Measurements from ENCODE around the gene CNOT10.

CNOT10 gene

GRCh38 chr3:32684800-32685542, at the start of gene CNOT10:
TSS of gene CNOT10 (plus strand) at chr3:32685188. CDS start at chr3:32685461, 273 bp downstream.
- Histone ChIP-seq H3K36me3 (ENCODE audit: control insufficient read depth, insufficient read depth, low read length) (no peaks in the 10 kb centered on the region; the same call in 1 of the 2 replicates), H3K4me3 (replicated peaks; ENCODE audit: low read depth, low read length) (peak within 1 kb of the TSS; percentile 88), H3K27me3 (replicated peaks; ENCODE audit: control insufficient read depth, insufficient read depth, low read length) (no peaks in the 10 kb centered on the region)
- DNase-seq (ENCODE audit: extremely low read depth, insufficient read length) = peak; percentile 98
- no peak for TF ChIP-seq CTCF (IDR thresholded peaks at IDR 0.05; ENCODE audit: insufficient read depth, low read length, poor library complexity, severe bottlenecking)

GRCh38 chr3:32640939-32641338, 44.0 kb upstream of the CNOT10 start:
- Histone ChIP-seq H3K4me3 (replicated peaks; ENCODE audit: low read depth, low read length) (no peak overlapping the region), H3K27me3 (replicated peaks; ENCODE audit: control insufficient read depth, insufficient read depth, low read length) (no peaks in the 10 kb centered on the region), H3K36me3 (ENCODE audit: control insufficient read depth, insufficient read depth, low read length) (no peaks in the 10 kb centered on the region)
- TF ChIP-seq CTCF (IDR thresholded peaks at IDR 0.05; ENCODE audit: insufficient read depth, low read length, poor library complexity, severe bottlenecking) = no peak
- no peak for DNase-seq (ENCODE audit: extremely low read depth, insufficient read length)

GRCh38 chr3:32641356-32641755, 43.6 kb upstream of the CNOT10 start:
- DNase-seq (ENCODE audit: extremely low read depth, insufficient read length) = no peak
- H3K4me3 ChIP-seq (replicated peaks; ENCODE audit: low read depth, low read length) = no peak overlapping the region
- TF ChIP-seq CTCF (IDR thresholded peaks at IDR 0.05; ENCODE audit: insufficient read depth, low read length, poor library complexity, severe bottlenecking) = no peak
- H3K36me3 ChIP-seq (ENCODE audit: control insufficient read depth, insufficient read depth, low read length) = no peaks in the 10 kb centered on the region
- H3K27me3 ChIP-seq (replicated peaks; ENCODE audit: control insufficient read depth, insufficient read depth, low read length) = no peaks in the 10 kb centered on the region

GRCh38 chr3:32643354-32643753, 41.6 kb upstream of the CNOT10 start:
- Histone ChIP-seq H3K36me3 (ENCODE audit: control insufficient read depth, insufficient read depth, low read length) (no peaks in the 10 kb centered on the region), H3K4me3 (replicated peaks; ENCODE audit: low read depth, low read length) (no peak overlapping the region), H3K27me3 (replicated peaks; ENCODE audit: control insufficient read depth, insufficient read depth, low read length) (no peaks in the 10 kb centered on the region; the same call in 1 of the 2 replicates)
- no peak for DNase-seq (ENCODE audit: extremely low read depth, insufficient read length)
- TF ChIP-seq CTCF (IDR thresholded peaks at IDR 0.05; ENCODE audit: insufficient read depth, low read length, poor library complexity, severe bottlenecking) = no peak

- no peak for TF ChIP-seq CTCF (IDR thresholded peaks at IDR 0.05; ENCODE audit: insufficient read depth, low read length, poor library complexity, severe bottlenecking)
- Histone ChIP-seq H3K4me3 (replicated peaks; ENCODE audit: low read depth, low read length) (no peak overlapping the region), H3K36me3 (ENCODE audit: control insufficient read depth, insufficient read depth, low read length) (no peaks in the 10 kb centered on the region), H3K27me3 (replicated peaks; ENCODE audit: control insufficient read depth, insufficient read depth, low read length) (no peaks in the 10 kb centered on the region; the same call in 1 of the 2 replicates)
- DNase-seq (ENCODE audit: extremely low read depth, insufficient read length) = no peak
Measured at GRCh38 chr3:32643816-32644215, 41.2 kb upstream of the CNOT10 start.

Measured in GM06990 (cell line).